HCT116 (cell line): ENCODE data around the gene THADA. TPM values are rescaled to one million over a fixed set of nuclear protein-coding genes. Genes with fewer than 3 reads are reported as not detected.

ENCODE experiments used
- ATAC-seq: fragments of 200-7000 bp; cut with Tn5 transposase; 2 replicates; pipeline ENCODE4 v1.9.1; 2020; ENCODE audit warnings: mild to moderate bottlenecking, moderate library complexity
- BruUV-seq: library from RNA; stranded (reverse); fragments of 400-500 nt; replicated peaks from 2 replicates; lab custom pipeline; 2021; lab: Mats Ljungman, UMichigan
- CTCF ChIA-PET: fragments of 300-600 bp; sonication (Branson Sonifier 250); formaldehyde crosslinking; loops from one replicate; lab custom pipeline; 2021; ENCODE audit warnings: antibody characterized with exemption; lab: Charles Lee
- POLR2A ChIA-PET: fragments of 300-600, 350-600 bp; sonication (Branson Sonifier 250); formaldehyde crosslinking; loops from one replicate; lab custom pipeline; 2021; ENCODE audit warnings: antibody characterized with exemption; lab: Charles Lee
- RAD21 ChIA-PET, 2 experiments: fragments of 300-600 bp; sonication (Branson Sonifier 250); formaldehyde crosslinking; loops; one replicate each; lab custom pipeline; 2023; ENCODE audit warnings: low total read pairs in 2 of 2; ENCODE audit not compliant: uncharacterized antibody in 2 of 2, unreplicated experiment in 2 of 2, low non-redundant PET in 1 of 2; lab: Charles Lee
- DNase-seq: peaks from one replicate; pipeline ENCODE4 v3.0.0-alpha.2; 2010; ENCODE audit warnings: low read depth, low spot score
- H2AFZ ChIP-seq: fragments of 200-600 bp; shearing (Covaris generic), sonication (generic); 2 replicates; pipeline ENCODE4 v1.6.1; 2017; ENCODE audit warnings: low read depth, mixed run types, mixed read lengths, antibody characterized with exemption, low read length; ENCODE audit not compliant: poor library complexity, severe bottlenecking
- H3K27ac ChIP-seq: 2 replicates; pipeline ENCODE4 v1.5.1; 2012; ENCODE audit warnings: low read depth, low read length
- H3K27me3 ChIP-seq: fragments of 200-600 bp; sonication (generic); 2 replicates; pipeline ENCODE4 v1.6.1; 2016; ENCODE audit warnings: mixed run types, low read length, mixed read lengths; ENCODE audit not compliant: insufficient read depth
- H3K36me3 ChIP-seq, 2 experiments: fragments of 200-500 bp in 1 of 2; fragments of 200-600 bp in 1 of 2; sonication (Bioruptor generic) in 1 of 2; sonication (generic) in 1 of 2; 2 replicates each; pipeline versions ENCODE4 v1.5.1 to v1.6.1; 2014 to 2016; ENCODE audit warnings: low read length in 2 of 2, inconsistent platforms in 1 of 2, mixed read lengths in 1 of 2, mixed run types in 1 of 2; ENCODE audit not compliant: insufficient read depth in 2 of 2, control insufficient read depth in 1 of 2
- H3K4me1 ChIP-seq, 2 experiments: fragments of 200-600 bp in 1 of 2; sonication (generic) in 1 of 2; 2 replicates each; pipeline versions ENCODE4 v1.5.1 to v1.6.1; 2012 to 2017; ENCODE audit warnings: low read length in 2 of 2, inconsistent platforms in 1 of 2, mild to moderate bottlenecking in 1 of 2, mixed read lengths in 1 of 2, mixed run types in 1 of 2, moderate library complexity in 1 of 2; ENCODE audit not compliant: insufficient read depth in 2 of 2, control insufficient read depth in 1 of 2
- H3K4me2 ChIP-seq: fragments of 200-600 bp; sonication (generic); 2 replicates; pipeline ENCODE4 v1.6.1; 2017; ENCODE audit warnings: mixed run types, low read length, mixed read lengths
- H3K4me3 ChIP-seq, 2 experiments: fragments of 200-600 bp in 1 of 2; sonication (generic) in 1 of 2; replicated peaks in 1 of 2; 2 replicates each; pipeline ENCODE4 v1.5.1; 2011 to 2016; ENCODE audit warnings: low read length in 2 of 2, control low read depth in 1 of 2, low read depth in 1 of 2, mild to moderate bottlenecking in 1 of 2, mixed read lengths in 1 of 2, mixed run types in 1 of 2
- H3K79me2 ChIP-seq: fragments of 200-600 bp; sonication (generic); 2 replicates; pipeline ENCODE4 v1.6.1; 2017; ENCODE audit warnings: mild to moderate bottlenecking, mixed run types, low read length, moderate library complexity, mixed read lengths; ENCODE audit not compliant: insufficient read depth
- H3K9ac ChIP-seq: fragments of 200-600 bp; sonication (generic); 2 replicates; pipeline ENCODE4 v1.6.1; 2016; ENCODE audit warnings: low read length, mixed read lengths
- H3K9me2 ChIP-seq: fragments of 200-600 bp; sonication (generic), shearing (Covaris generic); 2 replicates; pipeline ENCODE4 v1.6.1; 2017; ENCODE audit warnings: mixed run types, mild to moderate bottlenecking, moderate library complexity; ENCODE audit not compliant: insufficient read depth
- H3K9me3 ChIP-seq, 2 experiments: fragments of 200-500 bp in 1 of 2; fragments of 200-600 bp in 1 of 2; sonication (Bioruptor generic) in 1 of 2; sonication (generic) in 1 of 2; 2 replicates each; pipeline ENCODE4 v1.6.1; 2014 to 2017; ENCODE audit warnings: low read length in 2 of 2, mixed read lengths in 2 of 2, inconsistent platforms in 1 of 2, low read depth in 1 of 2, mild to moderate bottlenecking in 1 of 2, mixed run types in 1 of 2, moderate library complexity in 1 of 2; ENCODE audit not compliant: control insufficient read depth in 1 of 2, insufficient read depth in 1 of 2
- H4K20me1 ChIP-seq: fragments of 200-600 bp; sonication (generic), shearing (Covaris generic); 2 replicates; pipeline ENCODE4 v1.6.1; 2017; ENCODE audit warnings: mixed run types, mild to moderate bottlenecking, moderate library complexity; ENCODE audit not compliant: insufficient read depth
- CBX3 ChIP-seq: IDR thresholded peaks from 2 replicates; pipeline ENCODE4 v1.6.1; 2012; ENCODE audit warnings: low read depth
- ELF1 ChIP-seq: IDR thresholded peaks from 2 replicates; pipeline ENCODE4 v1.6.1; 2012; ENCODE audit warnings: low read depth, borderline replicate concordance
- EZH2 ChIP-seq: fragments of 200-600 bp; sonication (generic); IDR thresholded peaks from 2 replicates; pipeline ENCODE4 v1.6.1; 2017; ENCODE audit warnings: antibody characterized with exemption, mixed run types
- EZH2phosphoT487 ChIP-seq: fragments of 200-600 bp; IDR thresholded peaks from 2 replicates; pipeline ENCODE4 v1.6.1; 2018; ENCODE audit warnings: antibody characterized with exemption, borderline replicate concordance
- FOSL1 ChIP-seq: IDR thresholded peaks from 2 replicates; pipeline ENCODE4 v1.6.1; 2012; ENCODE audit warnings: low read depth
- JUND ChIP-seq: IDR thresholded peaks from 2 replicates; pipeline ENCODE4 v1.6.1; 2012
- POLR2A ChIP-seq: IDR thresholded peaks from 2 replicates; pipeline ENCODE4 v1.7.0; 2011; ENCODE audit warnings: borderline replicate concordance; ENCODE audit not compliant: insufficient read depth, insufficient read length; ENCODE audit errors: extremely low read depth
- POLR2AphosphoS5 ChIP-seq: IDR thresholded peaks from 2 replicates; pipeline ENCODE4 v1.6.1; 2011; ENCODE audit warnings: mild to moderate bottlenecking, low read depth, low read length, moderate library complexity
- RAD21 ChIP-seq: IDR thresholded peaks from 2 replicates; pipeline ENCODE4 v1.6.1; 2012; ENCODE audit warnings: low read depth, mild to moderate bottlenecking
- SIN3A ChIP-seq: IDR thresholded peaks from 2 replicates; pipeline ENCODE4 v1.6.1; 2012; ENCODE audit warnings: low read depth
- SP1 ChIP-seq: IDR thresholded peaks from 2 replicates; pipeline ENCODE4 v1.6.1; 2012; ENCODE audit warnings: low read depth
- SRF ChIP-seq: IDR thresholded peaks from 2 replicates; pipeline ENCODE4 v1.6.1; 2012; ENCODE audit warnings: low read depth
- TCF7L2 ChIP-seq: IDR thresholded peaks from 2 replicates; pipeline ENCODE4 v1.7.0; 2011; ENCODE audit warnings: borderline replicate concordance, inconsistent platforms; ENCODE audit not compliant: insufficient read depth, insufficient read length; ENCODE audit errors: extremely low read depth
- YY1 ChIP-seq: IDR thresholded peaks from 2 replicates; pipeline ENCODE4 v1.6.1; 2011; ENCODE audit warnings: low read length, low read depth, moderate library complexity, mild to moderate bottlenecking; ENCODE audit not compliant: insufficient replicate concordance; ENCODE audit errors: extremely low read depth
- ZFX ChIP-seq: fragments of 450-650 bp; IDR thresholded peaks from 2 replicates; pipeline ENCODE4 v1.6.1; 2017
- ZNF274 ChIP-seq: fragments of 200-500 bp; sonication (Bioruptor generic); IDR thresholded peaks from 2 replicates; pipeline ENCODE4 v1.6.1; 2014; ENCODE audit warnings: mild to moderate bottlenecking, low read depth, low read length, inconsistent platforms
- intact Hi-C: fragments of 100-400 bp; cut with micrococcal nuclease; formaldehyde crosslinking; loops from 2 replicates; pipeline ENCODE4 v1.10.0; 2022
- total RNA-seq: library from RNA; stranded (reverse); gene quantifications from one replicate; pipeline ENCODE4 v1.2.1, GENCODE V29; 2021; ENCODE audit not compliant: unreplicated experiment
- TF ChIP-seq, protein P1 (sequence below): IDR thresholded peaks from 2 replicates; pipeline ENCODE4 v1.6.1; 2012
- TF ChIP-seq, protein P2 (sequence below): IDR thresholded peaks from 2 replicates; pipeline ENCODE4 v1.6.1; 2012
- TF ChIP-seq, protein P3 (sequence below): IDR thresholded peaks from 2 replicates; pipeline ENCODE4 v1.6.1; 2012; ENCODE audit warnings: low read depth

Gene THADA
- total RNA-seq, 1 experiment from 2014 or later: 30.7 TPM

DNA sequence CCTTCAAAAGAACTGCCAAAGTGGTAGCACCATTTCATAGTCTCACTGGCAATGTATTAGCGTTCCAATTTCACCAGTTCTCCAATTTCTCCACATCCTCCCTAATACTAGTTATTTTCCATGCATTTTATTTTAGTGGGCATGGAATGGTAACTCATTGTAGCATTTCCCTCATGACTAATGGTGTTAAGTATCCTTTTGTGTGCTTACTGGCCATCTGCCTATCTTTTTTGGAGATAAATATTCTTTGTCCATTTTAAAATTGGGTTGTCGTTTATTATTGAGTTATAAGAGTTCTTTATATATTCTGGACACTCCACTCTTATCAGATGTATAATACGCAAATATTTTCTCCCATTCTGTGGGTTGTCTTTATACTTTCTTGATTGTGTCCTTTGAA, 107.1 kb downstream of the THADA start:
- H3K9me2 ChIP-seq: no peaks in the 10 kb centered on the region
- H3K9me3 ChIP-seq: no peaks in the 10 kb centered on the region
- no peak overlapping the region for H3K4me3 ChIP-seq
- no peak for ATAC-seq
- no peak overlapping the region for H3K4me2 ChIP-seq
- POLR2A ChIA-PET: no interaction called here
- no peak for DNase-seq
- H3K36me3 ChIP-seq: no peaks in the 10 kb centered on the region
- H3K9ac ChIP-seq: no peak overlapping the region
- RAD21 ChIA-PET: no interaction called here
- H2AFZ ChIP-seq: no peak overlapping the region
- no TSS peak for BruUV-seq
- H3K79me2 ChIP-seq: no peaks in the 10 kb centered on the region
- H4K20me1 ChIP-seq: no peaks in the 10 kb centered on the region
- TF ChIP-seq RAD21 (no peak), JUND (no peak), SP1 (no peak), ELF1 (no peak), ZNF274 (no peak), POLR2A (no peak), FOSL1 (no peak), CBX3 (no peak)
- intact Hi-C loops: no loop called here
- no peaks in the 10 kb centered on the region for H3K27me3 ChIP-seq
- CTCF ChIA-PET: no interaction called here
- peaks cover 0 to 2% of the 10 kb centered on the region in 2 experiments; a peak in 1 of 4 replicates for H3K4me1 ChIP-seq
- no peak overlapping the region for H3K27ac ChIP-seq

DNA sequence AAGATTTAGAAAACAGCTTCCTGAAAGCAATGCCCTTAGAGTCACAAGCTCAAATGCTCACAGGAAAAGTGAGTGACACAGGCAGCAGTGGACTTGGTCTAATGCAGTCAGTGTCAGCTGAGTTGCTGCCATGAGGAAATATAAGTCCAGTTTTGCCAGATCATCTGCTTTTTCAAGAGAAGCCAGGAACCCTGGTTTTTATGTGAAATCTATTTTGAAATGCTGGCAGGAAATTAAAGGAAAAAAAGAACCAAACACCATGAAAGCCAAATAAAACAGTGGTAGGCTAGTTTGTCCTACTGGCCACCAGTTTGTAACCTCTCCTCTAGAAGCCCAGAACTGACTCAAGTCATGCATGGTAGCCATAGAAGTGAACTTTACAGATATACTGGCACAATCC, 109.2 kb downstream of the THADA start:
- RAD21 ChIA-PET: no interaction called here
- POLR2A ChIA-PET: no interaction called here
- Histone ChIP-seq H3K27me3 (no peaks in the 10 kb centered on the region), H3K9ac (no peak overlapping the region), H3K4me1 (peaks cover 0 to 5% of the 10 kb centered on the region in 2 experiments; a peak in 1 of 4 replicates), H3K9me3 (no peaks in the 10 kb centered on the region), H3K36me3 (no peaks in the 10 kb centered on the region), H3K27ac (no peak overlapping the region), H2AFZ (no peak overlapping the region), H4K20me1 (no peaks in the 10 kb centered on the region), H3K4me2 (no peak overlapping the region), H3K4me3 (no peak overlapping the region), H3K9me2 (no peaks in the 10 kb centered on the region), H3K79me2 (no peaks in the 10 kb centered on the region)
- no peak for ATAC-seq
- no TSS peak for BruUV-seq
- CTCF ChIA-PET: no interaction called here
- no peak for DNase-seq
- intact Hi-C loops: no loop called here
- TF ChIP-seq, protein P1, sequence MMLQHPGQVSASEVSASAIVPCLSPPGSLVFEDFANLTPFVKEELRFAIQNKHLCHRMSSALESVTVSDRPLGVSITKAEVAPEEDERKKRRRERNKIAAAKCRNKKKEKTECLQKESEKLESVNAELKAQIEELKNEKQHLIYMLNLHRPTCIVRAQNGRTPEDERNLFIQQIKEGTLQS: no peak
- TF ChIP-seq SP1 (no peak), TCF7L2 (no peak), SIN3A (no peak), EZH2phosphoT487 (no peak), POLR2AphosphoS5 (no peak), ZFX (no peak), YY1 (no peak), FOSL1 (no peak), SRF (no peak), EZH2 (no peak)
- TF ChIP-seq, protein P2, sequence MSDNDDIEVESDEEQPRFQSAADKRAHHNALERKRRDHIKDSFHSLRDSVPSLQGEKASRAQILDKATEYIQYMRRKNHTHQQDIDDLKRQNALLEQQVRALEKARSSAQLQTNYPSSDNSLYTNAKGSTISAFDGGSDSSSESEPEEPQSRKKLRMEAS: no peak
- TF ChIP-seq, protein P3, sequence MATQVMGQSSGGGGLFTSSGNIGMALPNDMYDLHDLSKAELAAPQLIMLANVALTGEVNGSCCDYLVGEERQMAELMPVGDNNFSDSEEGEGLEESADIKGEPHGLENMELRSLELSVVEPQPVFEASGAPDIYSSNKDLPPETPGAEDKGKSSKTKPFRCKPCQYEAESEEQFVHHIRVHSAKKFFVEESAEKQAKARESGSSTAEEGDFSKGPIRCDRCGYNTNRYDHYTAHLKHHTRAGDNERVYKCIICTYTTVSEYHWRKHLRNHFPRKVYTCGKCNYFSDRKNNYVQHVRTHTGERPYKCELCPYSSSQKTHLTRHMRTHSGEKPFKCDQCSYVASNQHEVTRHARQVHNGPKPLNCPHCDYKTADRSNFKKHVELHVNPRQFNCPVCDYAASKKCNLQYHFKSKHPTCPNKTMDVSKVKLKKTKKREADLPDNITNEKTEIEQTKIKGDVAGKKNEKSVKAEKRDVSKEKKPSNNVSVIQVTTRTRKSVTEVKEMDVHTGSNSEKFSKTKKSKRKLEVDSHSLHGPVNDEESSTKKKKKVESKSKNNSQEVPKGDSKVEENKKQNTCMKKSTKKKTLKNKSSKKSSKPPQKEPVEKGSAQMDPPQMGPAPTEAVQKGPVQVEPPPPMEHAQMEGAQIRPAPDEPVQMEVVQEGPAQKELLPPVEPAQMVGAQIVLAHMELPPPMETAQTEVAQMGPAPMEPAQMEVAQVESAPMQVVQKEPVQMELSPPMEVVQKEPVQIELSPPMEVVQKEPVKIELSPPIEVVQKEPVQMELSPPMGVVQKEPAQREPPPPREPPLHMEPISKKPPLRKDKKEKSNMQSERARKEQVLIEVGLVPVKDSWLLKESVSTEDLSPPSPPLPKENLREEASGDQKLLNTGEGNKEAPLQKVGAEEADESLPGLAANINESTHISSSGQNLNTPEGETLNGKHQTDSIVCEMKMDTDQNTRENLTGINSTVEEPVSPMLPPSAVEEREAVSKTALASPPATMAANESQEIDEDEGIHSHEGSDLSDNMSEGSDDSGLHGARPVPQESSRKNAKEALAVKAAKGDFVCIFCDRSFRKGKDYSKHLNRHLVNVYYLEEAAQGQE: no peak
